Heart right ventricle (tissue), 16 donors: ENCODE data around the gene CLMN. TPM values are rescaled to one million over a fixed set of nuclear protein-coding genes. Genes with fewer than 3 reads are reported as not detected.

ENCODE experiments used
- ATAC-seq, 8 donors: fragments of 200-7000 bp; cut with Tn5 transposase; one replicate each; pipeline ENCODE4 v1.9.1; 2020; ENCODE audit warnings: mild to moderate bottlenecking in 8 of 8, moderate library complexity in 8 of 8, moderate number of reproducible peaks in 1 of 8
- DNase-seq, 2 donors: peaks; one replicate each; pipeline ENCODE4 v3.0.0-alpha.2; 2020
- H3K27ac ChIP-seq, 10 donors: fragments of 200-600 bp; sonication (generic) in 2 of 10; one replicate each; pipeline versions ENCODE4 v1.5.0 to v1.8.0; 2020 to 2022; ENCODE audit warnings: mild to moderate bottlenecking in 3 of 10
- H3K27me3 ChIP-seq, 7 donors: fragments of 200-600 bp; one replicate each; pipeline ENCODE4 v1.8.0; 2021 to 2022; ENCODE audit warnings: mild to moderate bottlenecking in 2 of 7
- H3K36me3 ChIP-seq, 9 donors: fragments of 200-600 bp; sonication (generic) in 1 of 9; one replicate each; pipeline versions ENCODE4 v1.5.0 to v1.8.0; 2020 to 2022; ENCODE audit warnings: mild to moderate bottlenecking in 2 of 9
- H3K4me1 ChIP-seq, 9 donors: fragments of 200-600 bp; sonication (generic) in 1 of 9; one replicate each; pipeline versions ENCODE4 v1.5.0 to v1.8.0; 2020 to 2022; ENCODE audit warnings: mild to moderate bottlenecking in 4 of 9
- H3K4me3 ChIP-seq, 10 donors: fragments of 200-600 bp; sonication (generic) in 2 of 10; one replicate each; pipeline versions ENCODE4 v1.5.0 to v1.8.0; 2020 to 2022; ENCODE audit warnings: mild to moderate bottlenecking in 7 of 10, moderate library complexity in 2 of 10
- H3K9me3 ChIP-seq, 11 donors: fragments of 200-600 bp in 10 of 11; sonication (generic) in 2 of 11; one replicate each; pipeline versions ENCODE4 v1.5.0 to v1.8.0; 2013 to 2022; ENCODE audit warnings: mild to moderate bottlenecking in 2 of 11, control low read depth in 1 of 11, moderate library complexity in 1 of 11
- CTCF ChIP-seq, 9 donors: fragments of 200-600 bp; sonication (generic) in 2 of 9; IDR thresholded peaks; one replicate each; pipeline versions ENCODE4 v1.5.0 to v1.8.0; 2021 to 2022; ENCODE audit warnings: antibody characterized with exemption in 9 of 9, mild to moderate bottlenecking in 5 of 9, moderate library complexity in 1 of 9
- WGBS, 2 donors: extraction: QIAGEN DNeasy Blood & Tissue Kit; methylation state at CpG; one replicate each; pipeline ENCODE4 v1.1.7; 2013; ENCODE audit warnings: inconsistent platforms in 1 of 2; 5-methylcytosine and 5-hydroxymethylcytosine counted together
- intact Hi-C, 10 donors: fragments of 100-400 bp; cut with DNase I; formaldehyde crosslinking; loops; one replicate each; pipeline versions ENCODE4 v1.11.1 to v1.14.2; 2022
- polyA plus RNA-seq, 2 donors: library from polyadenylated mRNA; stranded (reverse); fragments of 200-250 nt; gene quantifications; one replicate each; pipeline ENCODE4 v1.2.3, GENCODE V29; 2013
- total RNA-seq, 10 donors: library from RNA; stranded (reverse); fragmentation: NEBNext Ultra II Directional in 3 of 10; extraction: Animal tissue kit (Norgen Biotek cat#: 25700) in 3 of 10; gene quantifications; one replicate each; pipeline versions ENCODE4 v1.2.1 to v1.2.4, GENCODE V29; 2021 to 2023
- donor health status: Arrhythmogenic right ventricular cardiomyopathy.
- donor health status: ischemic (EF 13 %, LVEDD 7.1; RV severe dilation, severe dysfunction).
- donor health status: healthy with polysubstance abuse.
- donor health status: DM: no; HTN: yes; CAD: no.
- donor health status: DM: no; HTN: no; CAD: no.
- donor health status: ischemic (EF 25% LVEDD 6.9; RV normal size, moderate dysfunction).
- donor health status: ischemic (EF 25% LVEDD 5.7; RV mildly dilated, moderate dysfunction).
- donor health status: healthy.
- donor health status: DM: yes; HTN: yes; CAD: no.
- donor health status: Ischemic cardiomyopathy.
- donor health status: ischemic (EF 35%, LVEDD 5.7; RV mildly dilated, moderate dysfunction).
- donor health status: nonischemic (EF 11% LVEDD 7.7; RV severe dilation, severe dysfunction).
- donor health status: DM: yes; HTN: yes; CAD: no.
- donor health status: PGD.
- donor health status: ischemic (EF 29% LVEDD 5.4; RV normal size, mild dysfunction).
- donor health status: nonischemic (EF 23%, LVEDD 6.1; RV moderate dilation, normal function).

CLMN gene
- total and polyA plus RNA-seq, 12 donors, result 2.6 to 14.5 (median 5.9) TPM

- no peak for TF ChIP-seq CTCF (IDR thresholded peaks at IDR 0.05)
- 93 to 96% methylated on average over 9 of the region's 9 CpGs for WGBS, 2 donors
- intact Hi-C loops, result loop anchor here in 1 of 10 donors (10.0 kb wide), 1 partner anchor 94 kb away; no protein-coding TSS in a partner anchor
Measured at GRCh38 chr14:95198320-95198719, 121.4 kb downstream of the CLMN start.

GRCh38 chr14:95197551-95197950 lies 122.2 kb downstream of the CLMN start:
- H3K9me3 ChIP-seq, result peaks cover 0 to 4% (median 0%) of the 10 kb centered on the region in 11 donors
- no peak for TF ChIP-seq CTCF (IDR thresholded peaks at IDR 0.05)
- WGBS, 2 donors, result 82 to 84% methylated on average over 8 of the region's 8 CpGs
- H3K4me1 ChIP-seq, result peaks cover 0 to 13% (median 0%) of the 10 kb centered on the region in 9 donors
- peaks cover 0 to 46% (median 27%) of the 10 kb centered on the region in 7 donors for H3K27me3 ChIP-seq
- H3K4me3 ChIP-seq, result no peak overlapping the region
- H3K27ac ChIP-seq, result no peak overlapping the region
- ATAC-seq, result no peak
- intact Hi-C loops, result loop anchor here in 1 of 10 donors (10.0 kb wide), 1 partner anchor 93 kb away; no protein-coding TSS in a partner anchor
- peaks cover 0 to 16% (median 0%) of the 10 kb centered on the region in 9 donors for H3K36me3 ChIP-seq
- DNase-seq, result no peak

More at GRCh38 chr14:95198320-95198719, 121.4 kb downstream of the CLMN start:
- Histone ChIP-seq H3K36me3 (peaks cover 0 to 22% (median 6%) of the 10 kb centered on the region in 9 donors), H3K27ac (no peak overlapping the region), H3K4me3 (no peak overlapping the region), H3K27me3 (peaks cover 0 to 54% (median 34%) of the 10 kb centered on the region in 7 donors), H3K9me3 (peaks cover 0 to 4% (median 0%) of the 10 kb centered on the region in 11 donors), H3K4me1 (peaks cover 0 to 6% (median 0%) of the 10 kb centered on the region in 9 donors)
- ATAC-seq (no peak), DNase-seq (no peak)

- no peak for DNase-seq
- no peak overlapping the region for H3K27ac ChIP-seq
- H3K36me3 ChIP-seq, result peaks cover 0 to 16% (median 0%) of the 10 kb centered on the region in 9 donors
- ATAC-seq, result no peak
- WGBS, 2 donors, result 88% methylated on average over 2 of the region's 2 CpGs
- no peak overlapping the region for H3K4me3 ChIP-seq
- intact Hi-C loops, result loop anchor here in 1 of 10 donors (10.0 kb wide), 1 partner anchor 92 kb away; no protein-coding TSS in a partner anchor
- peaks cover 0 to 13% (median 0%) of the 10 kb centered on the region in 9 donors for H3K4me1 ChIP-seq
- TF ChIP-seq CTCF (IDR thresholded peaks at IDR 0.05), result no peak
- peaks cover 0 to 41% (median 23%) of the 10 kb centered on the region in 7 donors for H3K27me3 ChIP-seq
- peaks cover 0 to 4% (median 0%) of the 10 kb centered on the region in 11 donors for H3K9me3 ChIP-seq
Measured at GRCh38 chr14:95196826-95197545, 122.7 kb downstream of the CLMN start.

GRCh38 chr14:95196268-95196667 lies 123.4 kb downstream of the CLMN start:
- H3K4me1 ChIP-seq, result peaks cover 0 to 21% (median 3%) of the 10 kb centered on the region in 9 donors
- DNase-seq, result no peak
- 48 to 56% methylated on average over 5 of the region's 5 CpGs for WGBS, 2 donors
- no peaks in the 10 kb centered on the region for H3K9me3 ChIP-seq
- ATAC-seq, result peak in 4 of 8 donors; percentile 17 to 55 (median 32)
- H3K36me3 ChIP-seq, result peaks cover 0 to 12% (median 0%) of the 10 kb centered on the region in 9 donors
- no peak overlapping the region for H3K27ac ChIP-seq
- H3K4me3 ChIP-seq, result no peak overlapping the region
- peak in 8 of 9 donors; percentile 12 to 57 (median 46) for TF ChIP-seq CTCF (IDR thresholded peaks at IDR 0.05)
- intact Hi-C loops, result loop anchor here in 1 of 10 donors (10.0 kb wide), 1 partner anchor 91 kb away; no protein-coding TSS in a partner anchor
- H3K27me3 ChIP-seq, result peaks cover 0 to 40% (median 23%) of the 10 kb centered on the region in 7 donors
